Head of caudate nucleus (tissue), 42 donors: ENCODE results near the gene DPP10.
"Not testable (repeated sequence)": the region's sequence is repeated elsewhere in the genome, so short reads cannot be mapped to it uniquely, and the experiment has no call there.

Source experiments
- DNase-seq, 42 donors: peaks; one replicate each; pipeline versions ENCODE4 v3.0.0 to v3.0.0-alpha.2; 2020 to 2021; ENCODE audit warnings: mixed read lengths in 7 of 42
- intact Hi-C: fragments of 100-400 bp; cut with DNase I; formaldehyde crosslinking; loops from one replicate; pipeline ENCODE4 v1.15.0; 2022

DPP10 gene

DNA sequence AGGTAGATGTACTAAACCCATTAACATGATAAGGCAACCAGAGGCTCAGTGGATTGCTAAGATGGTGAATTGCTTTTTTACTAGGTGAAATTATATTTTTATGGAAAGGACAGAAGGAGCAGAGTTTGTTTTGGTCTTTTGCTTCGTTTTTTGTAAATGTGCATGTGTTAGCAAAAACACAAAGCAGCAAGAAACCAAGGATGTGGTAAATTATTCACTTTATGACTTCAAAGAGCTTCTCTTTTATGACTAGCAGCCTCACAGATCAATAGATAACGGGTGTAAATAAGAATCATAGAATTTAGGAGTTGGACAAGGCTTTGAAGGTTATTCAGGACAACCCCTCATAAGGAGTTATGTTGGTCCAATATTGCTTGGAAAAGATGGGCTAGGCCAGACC is 615.0 kb downstream of the DPP10 start:
- no peak for DNase-seq
- intact Hi-C loops, result no loop called here

DNA sequence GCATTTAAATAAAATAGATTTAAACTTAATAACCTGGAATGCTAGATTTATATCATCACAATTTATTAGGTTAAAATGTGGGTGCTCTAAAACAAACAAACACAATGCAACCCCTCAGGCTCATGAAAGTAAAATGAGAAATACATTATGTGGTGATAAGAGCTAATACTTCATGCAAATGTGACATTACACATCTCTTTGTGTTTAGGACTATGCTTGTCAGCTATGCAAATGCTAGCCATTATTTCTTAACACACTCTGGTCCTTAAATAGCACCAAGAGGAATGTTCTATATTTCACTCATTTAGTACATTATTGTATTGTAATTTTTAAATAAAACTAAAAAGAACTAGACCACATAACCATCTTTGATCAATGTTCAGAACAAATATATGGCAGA is 627.6 kb downstream of the DPP10 start:
- intact Hi-C loops, result no loop called here
- DNase-seq, result no peak

DNA sequence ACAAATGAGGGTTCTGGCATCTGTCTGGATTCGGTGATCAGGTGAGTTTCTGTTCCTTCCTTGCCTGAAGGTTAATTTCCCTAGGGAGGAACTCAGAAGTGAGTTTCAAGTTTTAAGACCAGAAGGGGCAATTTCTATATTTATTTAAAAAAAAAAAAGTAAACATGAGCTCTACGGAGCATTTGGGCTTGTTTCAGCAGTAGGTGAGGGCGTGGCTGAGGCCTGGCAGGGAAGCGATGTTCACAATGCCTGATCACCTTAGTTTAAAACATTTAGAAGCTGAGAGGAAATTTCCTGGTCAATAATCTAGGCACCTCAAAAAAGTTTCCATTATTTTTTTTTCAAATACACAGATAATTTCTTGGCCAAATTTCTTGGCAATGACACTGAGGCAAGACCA is 629.1 kb downstream of the DPP10 start:
- intact Hi-C loops, result no loop called here
- no peak for DNase-seq

DNA sequence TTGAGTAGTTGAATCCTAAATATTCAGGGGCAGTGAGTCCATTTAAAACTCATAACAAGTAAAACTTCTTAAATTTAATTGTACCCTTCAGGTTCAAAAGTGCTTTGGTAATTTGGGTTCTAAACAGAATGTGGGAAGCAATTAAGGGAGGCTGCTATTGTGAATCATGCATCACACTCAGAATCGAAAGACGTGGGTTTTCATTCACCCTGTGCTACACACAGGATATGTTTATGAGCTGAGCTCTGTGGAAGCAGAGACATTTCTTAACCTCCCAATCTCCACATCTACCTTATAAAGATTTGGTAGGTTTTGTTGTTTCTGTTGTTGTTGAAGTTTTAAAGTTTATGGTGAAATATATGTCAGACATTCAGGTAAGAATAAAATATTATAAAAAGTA is 633.4 kb downstream of the DPP10 start:
- intact Hi-C loops, result no loop called here
- peak in 3 of 42 donors; percentile 10 to 61 (median 29) for DNase-seq

DNA sequence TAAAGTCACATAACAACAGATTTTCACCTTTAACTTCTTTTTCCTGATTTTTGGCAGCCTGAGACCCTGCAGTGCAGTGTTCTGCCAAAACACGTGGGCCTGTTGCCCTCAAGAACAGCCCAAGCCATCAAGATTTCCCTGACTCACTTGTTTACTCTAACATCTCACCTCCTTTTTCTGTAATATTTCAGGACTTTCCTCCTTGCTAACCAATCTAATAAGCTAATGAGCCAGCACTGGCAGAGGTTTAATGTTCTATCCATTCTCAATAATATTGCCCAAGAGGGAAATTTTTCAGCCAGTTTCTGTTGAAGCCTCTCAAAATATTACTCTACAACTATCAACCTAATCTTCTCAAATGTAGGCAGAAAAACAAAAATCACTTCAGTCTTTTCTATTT is 635.2 kb downstream of the DPP10 start:
- intact Hi-C loops, result no loop called here
- DNase-seq, result no peak

DNA sequence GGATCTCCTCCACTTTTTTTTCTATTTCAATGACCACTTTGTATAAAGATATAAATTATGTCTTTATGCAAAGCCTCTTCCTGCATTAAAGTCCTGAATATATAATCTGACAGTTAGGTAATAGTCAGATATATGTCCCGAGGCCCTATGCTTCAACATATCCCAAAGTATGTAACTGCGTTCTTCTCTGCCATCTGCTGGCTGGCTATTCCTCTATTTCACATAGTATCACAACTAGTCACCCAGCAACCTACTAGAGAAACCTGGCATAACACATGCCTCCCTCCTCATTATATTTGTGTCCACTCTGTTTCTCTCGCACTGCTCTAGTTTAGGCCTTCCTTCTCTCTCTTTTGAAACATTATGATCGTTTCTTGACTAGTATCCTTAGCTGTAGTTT is 640.8 kb downstream of the DPP10 start:
- intact Hi-C loops, result loop anchor here (10.0 kb wide), 1 partner anchor 358 kb away; no protein-coding TSS in a partner anchor
- DNase-seq, result peak in 28 of 42 donors; percentile 5 to 67 (median 36)

DNA sequence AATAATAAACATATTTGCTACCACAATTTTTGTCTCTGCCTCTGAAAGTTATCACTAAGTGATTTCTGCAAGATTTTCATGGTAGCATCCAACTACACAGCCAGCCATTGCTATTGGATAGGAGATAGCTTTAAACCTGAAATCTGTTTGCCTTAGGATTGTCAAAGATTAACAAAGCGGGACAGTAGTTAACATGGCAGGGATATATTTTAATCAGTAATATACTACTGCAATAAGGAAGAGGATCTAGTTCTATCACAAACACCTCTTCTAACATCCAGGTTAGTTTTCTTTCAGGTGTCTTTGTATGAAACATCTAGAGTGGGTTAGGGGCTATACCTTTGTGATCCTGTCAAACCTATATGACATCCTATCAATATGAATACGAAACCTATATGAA is 641.3 kb downstream of the DPP10 start:
- no peak for DNase-seq
- intact Hi-C loops, result loop anchor here (10.0 kb wide), 1 partner anchor 359 kb away; no protein-coding TSS in a partner anchor

DNA sequence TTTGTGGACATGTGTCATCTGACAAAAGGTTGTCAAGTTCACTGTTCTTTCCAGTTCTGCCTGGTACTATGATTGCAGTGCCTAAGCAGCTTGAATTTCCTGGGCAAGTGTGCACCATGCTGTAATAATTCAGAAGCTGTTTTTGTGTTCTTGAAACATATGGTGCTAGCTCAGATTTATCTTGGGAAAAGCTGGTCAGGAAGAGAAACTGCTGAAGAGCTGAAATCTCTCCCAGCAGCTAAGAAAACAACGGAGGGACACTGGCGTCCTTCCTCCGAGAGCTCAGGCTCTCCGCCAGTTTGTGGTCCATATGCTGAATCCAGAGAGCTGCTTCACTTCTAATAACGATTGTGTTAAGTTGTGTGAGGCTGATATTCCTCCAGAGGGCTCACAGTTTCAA is 642.0 kb downstream of the DPP10 start:
- DNase-seq, result no peak
- intact Hi-C loops, result loop anchor here (10.0 kb wide), 1 partner anchor 360 kb away; no protein-coding TSS in a partner anchor

DNA sequence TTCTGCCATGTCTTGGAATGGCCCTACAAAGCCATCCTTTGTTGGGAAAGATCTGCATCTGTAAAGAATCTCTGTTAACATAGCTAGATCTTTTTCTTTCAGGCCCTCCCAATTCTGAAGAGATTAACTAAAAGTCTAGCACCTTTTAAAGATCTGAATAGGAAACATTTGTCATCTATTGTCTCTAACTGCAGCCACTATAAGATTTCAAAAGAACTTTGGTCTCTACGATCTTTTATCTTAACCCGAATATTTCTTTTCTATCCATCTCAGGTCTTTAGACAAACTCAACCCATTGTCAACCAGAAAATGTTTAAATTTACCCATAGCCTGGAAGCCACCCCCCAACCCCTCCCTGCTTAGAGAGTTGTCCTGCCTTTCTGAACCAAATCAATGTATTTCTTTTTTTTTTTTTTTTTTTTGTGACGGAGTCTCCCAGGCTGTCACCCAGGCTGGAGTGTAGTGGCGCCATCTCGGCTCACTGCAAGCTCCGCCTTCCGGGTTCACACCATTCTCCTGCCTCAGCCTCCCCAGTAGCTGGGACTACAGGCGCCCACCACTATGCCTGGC is 643.7 kb downstream of the DPP10 start:
- not testable (repeated sequence) for DNase-seq
- intact Hi-C loops, result loop anchor here (10.0 kb wide), 1 partner anchor 361 kb away; no protein-coding TSS in a partner anchor

DNA sequence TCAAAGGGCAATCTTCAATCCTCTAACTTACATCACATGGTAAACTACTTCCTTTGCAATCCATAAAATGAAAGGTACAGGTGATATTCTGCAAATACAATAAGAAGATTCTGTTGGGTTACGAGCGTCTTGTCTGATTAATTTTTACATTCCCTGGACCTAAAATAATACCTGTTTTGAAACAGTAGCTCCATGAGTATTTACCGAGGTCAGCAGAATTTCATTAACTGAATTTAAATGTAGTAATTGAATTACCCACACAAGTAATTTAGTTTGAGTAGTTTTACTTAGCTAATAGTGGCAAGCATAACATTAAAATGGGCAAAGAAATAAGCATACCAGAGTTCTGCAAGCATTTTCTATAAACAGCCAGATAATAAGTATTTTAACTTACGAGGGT is 652.0 kb downstream of the DPP10 start:
- no peak for DNase-seq
- intact Hi-C loops, result no loop called here

DNA sequence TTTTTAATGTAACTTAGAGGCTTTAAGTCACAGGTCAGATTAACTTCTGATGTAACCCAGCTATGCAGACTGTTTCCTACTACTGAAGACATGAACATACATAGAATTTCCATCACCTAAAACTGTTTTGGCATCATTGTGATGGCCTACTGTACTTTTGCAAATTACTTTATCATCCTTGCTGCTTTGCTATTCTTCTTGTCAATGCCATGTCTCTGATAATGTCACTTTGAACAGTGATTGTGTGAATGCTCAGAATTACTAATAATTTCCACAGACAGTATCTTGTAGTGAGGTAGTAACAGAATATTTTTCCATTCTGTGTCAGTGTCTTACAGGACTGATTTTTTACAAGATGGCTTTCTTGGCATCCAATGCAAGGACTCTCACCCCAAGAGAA is 663.5 kb downstream of the DPP10 start:
- intact Hi-C loops, result no loop called here
- DNase-seq, result no peak

DNA sequence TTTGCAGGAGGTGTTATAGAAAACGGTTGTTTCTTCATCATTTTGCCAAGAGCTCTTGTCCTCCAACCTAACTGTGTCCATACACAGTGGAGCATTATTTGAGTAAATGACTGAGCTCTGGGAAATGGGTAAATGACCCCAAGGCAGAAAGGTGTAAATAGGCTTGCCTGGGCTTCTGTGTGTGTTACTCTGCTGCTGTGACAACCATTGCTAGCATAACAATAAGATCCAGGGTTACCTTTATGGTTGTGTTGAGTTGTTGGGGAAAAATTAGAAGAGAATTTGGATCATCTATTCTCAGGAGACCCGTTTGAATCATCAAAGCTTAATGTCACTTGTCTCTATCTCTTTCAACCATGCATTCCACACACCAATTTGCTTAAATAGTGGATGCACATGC is 672.7 kb downstream of the DPP10 start:
- DNase-seq, result no peak
- intact Hi-C loops, result no loop called here

DNA sequence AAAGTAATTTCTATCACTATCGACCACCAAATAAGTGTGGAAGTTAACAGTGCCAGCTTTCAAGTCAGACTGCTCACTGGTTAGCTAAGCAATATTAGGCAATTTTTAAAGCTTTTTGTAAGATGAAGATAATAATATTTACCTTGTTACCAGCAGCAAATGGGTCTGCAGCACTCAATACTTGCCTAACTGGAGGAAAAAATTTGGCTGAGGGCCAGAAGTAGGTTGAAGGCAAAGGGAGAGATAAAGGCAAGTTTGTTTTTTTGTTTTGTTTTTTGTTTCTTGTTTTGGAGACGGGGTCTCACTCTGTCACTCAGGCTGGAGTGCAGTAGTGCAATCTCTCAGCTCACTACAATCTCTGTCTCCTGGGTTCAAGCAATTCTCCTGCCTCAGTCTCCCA is 675.9 kb downstream of the DPP10 start:
- DNase-seq, result no peak
- intact Hi-C loops, result no loop called here

DNA sequence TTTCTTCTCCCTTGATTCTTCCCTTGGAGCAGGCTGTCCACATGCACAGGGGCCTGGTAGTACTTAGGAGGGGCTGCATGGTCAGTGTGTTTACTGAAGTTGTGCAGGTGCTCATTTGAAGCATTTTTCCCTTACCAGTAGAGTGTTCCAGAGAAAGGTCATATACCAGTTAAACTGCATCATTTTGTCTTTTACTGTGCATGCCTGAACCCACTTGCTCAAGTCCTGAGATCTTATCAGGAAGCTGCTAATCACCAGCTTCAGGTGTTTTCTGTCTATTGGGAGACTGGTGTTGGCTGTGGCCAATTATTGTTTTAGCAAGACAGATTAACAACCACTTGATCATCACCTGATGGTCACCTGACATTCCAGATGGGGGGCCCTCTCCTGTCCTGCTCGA is 676.6 kb downstream of the DPP10 start:
- no peak for DNase-seq
- intact Hi-C loops, result no loop called here

DNA sequence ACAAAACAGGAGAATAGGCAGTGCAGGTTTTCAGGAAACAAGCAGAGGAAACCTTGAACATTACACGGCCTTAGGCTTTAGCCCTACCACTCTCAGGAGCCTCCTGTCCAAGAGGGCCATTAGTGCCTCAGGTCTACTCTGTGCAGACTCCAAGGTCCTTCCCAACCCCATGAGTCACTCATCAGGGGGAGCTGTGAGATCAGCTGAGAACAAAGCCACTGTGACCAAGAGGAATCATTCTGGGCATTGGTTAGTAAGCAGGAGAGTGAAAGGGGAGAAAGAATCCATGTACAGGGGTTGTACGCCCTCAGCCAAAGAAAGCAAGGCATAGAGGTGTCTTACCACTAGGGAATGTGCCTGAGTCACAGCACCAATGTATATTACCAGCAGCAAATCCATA is 680.3 kb downstream of the DPP10 start:
- peak in 1 of 42 donors; percentile 5 for DNase-seq
- intact Hi-C loops, result no loop called here

DNA sequence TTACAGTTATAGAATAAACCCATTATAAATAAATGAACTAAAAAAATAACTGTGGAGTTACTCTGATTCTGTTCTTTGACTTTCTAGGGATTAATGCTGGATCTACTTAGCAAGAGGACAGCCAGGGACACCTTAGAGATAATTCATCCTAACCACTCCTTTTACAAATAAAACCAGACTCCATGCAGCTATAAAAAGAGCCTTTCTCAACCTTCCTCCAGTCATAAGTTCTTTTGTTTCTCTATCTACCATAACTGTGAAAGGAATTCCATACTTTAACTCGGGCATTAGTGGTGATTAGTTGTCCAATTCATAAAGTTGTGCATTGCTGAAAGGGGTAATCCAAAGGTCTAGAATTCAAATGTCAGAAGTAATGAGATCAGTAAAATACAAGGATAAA is 682.4 kb downstream of the DPP10 start:
- intact Hi-C loops, result no loop called here

DNA sequence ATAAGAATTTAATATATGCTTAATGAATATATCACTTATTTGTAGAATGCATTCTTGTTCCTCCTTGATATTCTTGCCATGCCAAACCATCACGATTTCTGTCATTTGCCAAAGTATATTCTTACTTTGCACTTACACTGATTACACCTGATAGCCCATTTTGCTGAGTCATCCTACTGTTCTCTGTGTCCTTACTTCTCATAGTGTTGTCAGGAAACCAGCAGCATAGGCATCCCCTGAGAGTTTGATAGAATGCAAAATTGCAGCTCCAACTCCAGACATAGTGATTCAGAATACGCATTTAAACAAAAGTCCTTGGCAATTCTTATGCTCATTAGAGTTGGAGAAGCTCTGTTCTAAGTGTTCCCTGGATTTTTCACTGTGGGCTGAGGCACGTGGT is 687.1 kb downstream of the DPP10 start:
- DNase-seq, result no peak
- intact Hi-C loops, result no loop called here

More for the DNA sequence above, 682.4 kb downstream of the DPP10 start:
- no peak for DNase-seq

DNA sequence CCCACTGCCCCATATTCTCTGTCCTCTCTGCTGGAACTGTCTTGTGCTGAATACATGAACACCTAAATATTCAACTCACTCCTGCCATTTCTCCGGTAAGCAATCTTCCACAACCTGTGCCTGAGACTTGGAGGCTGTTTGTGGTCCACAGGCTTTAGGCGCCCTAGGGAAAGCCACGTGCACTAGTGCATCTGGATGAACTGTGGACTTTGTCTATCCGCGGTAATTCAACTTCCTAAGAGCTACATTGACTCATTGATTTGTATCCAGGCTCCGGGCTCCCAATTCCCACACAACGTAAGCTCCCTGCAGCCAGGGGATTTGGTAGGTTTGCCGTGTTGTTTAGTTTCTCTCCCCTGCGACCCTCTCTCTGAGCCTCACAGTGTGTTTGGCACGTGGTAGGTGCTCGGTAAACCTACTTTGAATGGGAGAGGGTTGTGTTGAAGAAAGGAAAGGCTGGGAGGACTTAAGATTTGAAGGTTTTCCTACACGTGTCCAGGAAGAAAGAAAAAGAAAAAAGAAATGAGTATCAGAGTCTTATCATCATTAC is 718.2 kb downstream of the DPP10 start:
- intact Hi-C loops, result no loop called here
- no peak for DNase-seq

DNA sequence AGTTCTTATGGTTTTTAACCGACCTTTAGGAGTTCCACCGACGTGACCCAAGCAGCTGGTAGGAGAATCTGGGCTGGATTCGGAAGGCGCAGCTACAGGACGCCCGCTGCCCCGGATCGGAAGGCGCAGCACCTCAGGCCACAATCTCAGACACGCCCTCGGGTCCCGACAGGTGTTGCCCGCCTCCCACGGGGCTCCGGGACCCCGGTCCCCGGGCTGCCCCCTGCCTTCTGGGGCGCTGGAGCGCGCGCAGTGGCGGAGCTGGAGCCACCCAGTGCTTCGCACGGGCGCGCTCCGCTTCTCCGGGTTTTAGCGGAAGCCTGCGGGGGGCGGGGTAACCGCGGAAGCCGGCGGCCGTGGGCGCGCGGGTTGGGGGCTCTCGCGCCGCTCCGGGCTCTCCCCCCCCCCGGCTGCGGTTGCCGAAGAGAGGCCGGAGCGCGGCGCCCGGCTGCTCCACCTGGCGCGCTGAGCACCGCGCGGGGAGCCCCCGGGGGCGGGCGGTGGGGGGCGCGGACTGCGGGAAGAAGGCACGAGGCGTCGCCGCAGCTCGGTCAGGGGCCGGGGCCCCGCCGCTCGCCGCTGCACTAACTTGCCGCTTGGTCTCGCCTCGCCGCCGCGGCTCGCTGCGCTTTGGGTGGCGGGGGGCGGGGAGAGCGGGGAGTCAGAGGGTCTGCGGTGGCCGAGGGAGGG is 718.8 kb downstream of the DPP10 start:
- DNase-seq, result peak in 38 of 42 donors; percentile 12 to 73 (median 48)
- intact Hi-C loops, result no loop called here

DNA sequence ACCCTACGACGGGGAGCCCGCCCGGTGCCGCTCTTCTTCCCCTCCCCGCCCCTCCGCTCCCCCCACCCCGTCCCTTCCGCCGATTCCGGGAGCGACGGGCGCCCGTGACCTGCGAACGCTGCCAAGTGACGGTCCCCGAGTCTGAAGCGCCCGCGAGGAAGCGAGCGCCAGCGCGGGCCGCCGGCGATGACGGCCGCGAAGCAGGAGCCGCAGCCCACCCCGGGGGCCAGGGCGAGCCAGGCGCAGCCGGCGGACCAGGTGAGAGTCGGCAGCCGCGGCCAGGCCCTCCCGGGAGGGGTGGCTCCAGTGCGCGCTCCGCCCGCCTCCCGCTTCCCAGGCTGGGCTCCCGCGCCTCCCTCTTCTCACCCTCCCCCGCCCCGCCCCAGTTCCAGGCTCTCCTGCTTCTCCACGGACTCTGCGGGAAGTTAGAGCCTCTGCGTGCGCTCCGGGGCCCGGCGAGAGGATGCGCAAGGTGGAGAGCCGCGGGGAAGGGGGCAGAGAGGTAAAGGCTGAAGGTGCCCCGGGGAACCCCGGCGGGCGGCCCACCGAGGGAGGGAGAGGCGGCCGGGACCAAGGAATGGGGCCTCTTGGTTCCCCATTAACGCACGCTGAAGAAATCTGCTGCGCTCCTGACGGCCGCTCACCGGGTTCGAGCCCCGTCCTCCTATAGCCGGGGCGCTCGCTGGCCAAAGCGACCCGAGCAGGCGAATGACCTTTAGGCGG is 719.5 kb downstream of the DPP10 start:
- intact Hi-C loops, result no loop called here

More for the DNA sequence above, 719.5 kb downstream of the DPP10 start:
- DNase-seq, result peak in 37 of 42 donors; percentile 6 to 66 (median 39)
